ENCODE data around the gene TMEM132C.

The TMEM132C gene

DNA sequence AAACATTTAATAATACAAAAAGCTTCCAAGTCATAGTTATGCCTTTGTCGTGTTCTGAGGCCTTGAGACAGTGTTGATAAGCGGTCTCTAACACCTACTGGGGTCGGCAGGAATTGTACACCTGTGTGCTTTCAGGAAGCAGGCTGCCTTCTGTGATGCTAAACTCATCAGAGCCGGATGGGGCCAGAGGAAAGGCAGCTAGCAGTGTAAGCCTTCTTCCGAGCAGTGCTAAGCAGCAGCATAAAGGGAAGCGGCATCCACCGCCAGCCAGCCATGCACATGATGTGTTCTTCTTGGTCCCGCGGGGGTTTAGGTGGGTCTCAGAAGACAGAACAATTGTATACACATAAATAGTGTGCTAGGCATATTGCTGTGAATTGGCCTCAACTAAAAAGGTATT, 397.5 kb downstream of the TMEM132C start:
- no peak for DNase-seq (ENCODE audit: low read depth)

DNA sequence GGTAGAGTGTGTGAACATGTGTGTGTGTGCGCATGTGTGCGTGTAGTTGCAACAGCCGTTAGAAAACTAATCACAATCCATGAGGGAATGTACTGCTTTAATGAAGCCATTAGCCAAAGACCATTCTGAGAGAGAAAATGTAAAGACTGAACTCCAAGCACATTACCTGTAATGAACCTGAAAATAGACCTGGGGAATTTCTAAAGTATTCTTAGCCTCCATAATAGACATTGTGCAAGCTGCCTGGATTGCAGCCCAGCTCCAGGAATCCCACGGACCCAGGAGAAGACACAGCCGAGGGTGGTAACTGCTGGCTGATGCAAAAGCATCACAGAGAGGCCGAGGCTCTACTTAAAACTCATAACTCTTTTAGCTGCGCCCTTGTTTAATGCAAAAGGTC, 400.2 kb downstream of the TMEM132C start:
- DNase-seq (ENCODE audit: low read depth), result no peak

DNA sequence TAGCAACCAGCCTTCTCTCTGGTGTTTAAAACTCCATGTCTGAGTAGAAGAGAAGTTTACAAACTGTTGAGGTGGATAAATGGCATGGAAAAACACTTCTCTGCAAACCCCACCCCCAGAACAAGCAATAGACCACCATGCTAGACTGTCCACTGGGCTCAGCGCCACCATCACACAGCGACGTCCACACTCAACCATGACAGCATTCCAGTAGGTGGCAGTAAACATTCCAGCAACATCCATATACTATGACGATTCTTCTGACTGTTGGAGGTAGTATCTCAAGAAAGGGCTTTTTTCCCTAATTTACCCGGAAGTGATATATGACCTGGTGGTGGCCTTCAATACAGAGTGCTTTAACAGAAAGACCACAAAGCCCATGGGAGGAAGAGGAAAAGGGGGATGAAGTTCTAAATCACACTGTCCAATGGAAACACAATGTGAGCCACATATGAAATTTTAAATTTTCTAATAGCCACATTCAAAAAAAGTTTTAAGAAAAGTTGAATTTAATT, 404.6 kb downstream of the TMEM132C start:
- no peak for DNase-seq (ENCODE audit: low read depth)

DNA sequence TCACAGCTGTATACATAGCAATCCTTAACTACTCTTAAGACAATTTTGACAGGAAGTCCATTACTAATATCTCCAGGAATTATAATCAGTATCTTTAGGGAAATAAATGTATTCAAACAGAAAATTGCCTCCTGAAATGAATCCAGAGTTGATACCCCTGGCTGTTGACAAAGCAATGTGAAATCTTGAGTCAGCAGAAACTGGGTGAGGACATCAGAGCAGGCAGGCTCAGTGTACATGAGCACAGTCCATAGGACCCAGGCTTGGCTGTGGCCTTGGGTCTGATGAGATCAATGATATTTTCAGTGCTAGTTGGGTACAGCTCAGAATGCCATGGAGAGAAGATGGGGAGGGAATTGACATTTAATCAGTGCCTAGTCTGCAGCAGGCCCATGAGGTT, 405.5 kb downstream of the TMEM132C start:
- no peak for DNase-seq (ENCODE audit: low read depth)

DNA sequence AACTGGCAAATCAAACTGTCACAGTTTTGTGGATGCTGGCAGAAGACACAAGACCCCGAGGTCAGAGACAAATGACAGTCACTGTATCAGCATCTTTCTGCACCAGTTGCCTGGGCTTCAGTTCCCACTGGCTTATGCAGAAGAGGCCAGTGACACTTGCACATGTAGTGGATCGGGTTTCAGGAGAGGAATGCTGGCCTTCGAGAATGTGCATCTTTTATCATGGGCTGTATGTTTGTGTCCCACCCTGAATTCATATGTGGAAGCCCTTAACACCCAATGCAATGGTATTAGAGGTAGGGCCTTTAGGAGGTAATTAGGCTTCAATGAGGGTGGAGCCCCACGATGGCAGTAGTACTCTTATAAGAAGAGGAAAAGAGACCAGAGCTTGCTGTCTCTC, 405.9 kb downstream of the TMEM132C start:
- DNase-seq (ENCODE audit: low read depth), result no peak

DNA sequence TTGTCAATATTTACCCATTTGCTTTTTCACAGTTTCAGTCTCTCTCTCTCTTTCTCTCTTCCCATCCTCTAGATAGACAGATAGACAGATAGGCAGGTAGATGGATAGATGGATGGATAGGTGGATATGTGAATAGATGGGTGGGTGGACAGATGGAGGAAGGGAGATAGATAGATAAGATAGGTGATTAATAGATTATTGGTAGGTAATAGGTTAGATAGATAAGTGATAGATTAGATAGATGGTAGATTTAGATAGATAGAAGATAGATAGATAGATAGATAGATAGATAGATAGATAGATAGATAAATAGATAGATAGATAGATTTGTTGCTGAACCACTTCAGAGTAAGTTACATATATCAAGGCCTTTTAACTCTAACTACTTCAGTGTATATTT, 408.6 kb downstream of the TMEM132C start:
- no peak for DNase-seq (ENCODE audit: low read depth)

DNA sequence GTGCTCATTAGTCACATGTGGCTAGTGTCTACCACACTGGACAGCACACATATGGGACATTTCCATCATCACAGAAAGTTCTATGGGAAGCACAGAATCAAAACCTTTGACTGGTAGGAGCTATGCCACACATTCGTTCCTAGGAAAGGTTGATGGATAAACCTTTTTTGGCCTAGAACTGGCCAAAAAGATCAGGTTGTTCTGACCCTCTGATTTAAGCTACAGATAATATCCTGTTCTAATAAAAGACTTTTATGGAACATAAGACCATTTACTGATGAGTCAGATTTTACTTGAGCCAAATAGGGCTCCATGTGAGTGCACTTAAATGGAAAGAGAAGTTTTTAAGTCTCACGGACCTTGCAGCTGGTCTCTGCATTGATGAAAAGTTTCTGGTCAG, 413.6 kb downstream of the TMEM132C start:
- no peak for DNase-seq (ENCODE audit: low read depth)

DNA sequence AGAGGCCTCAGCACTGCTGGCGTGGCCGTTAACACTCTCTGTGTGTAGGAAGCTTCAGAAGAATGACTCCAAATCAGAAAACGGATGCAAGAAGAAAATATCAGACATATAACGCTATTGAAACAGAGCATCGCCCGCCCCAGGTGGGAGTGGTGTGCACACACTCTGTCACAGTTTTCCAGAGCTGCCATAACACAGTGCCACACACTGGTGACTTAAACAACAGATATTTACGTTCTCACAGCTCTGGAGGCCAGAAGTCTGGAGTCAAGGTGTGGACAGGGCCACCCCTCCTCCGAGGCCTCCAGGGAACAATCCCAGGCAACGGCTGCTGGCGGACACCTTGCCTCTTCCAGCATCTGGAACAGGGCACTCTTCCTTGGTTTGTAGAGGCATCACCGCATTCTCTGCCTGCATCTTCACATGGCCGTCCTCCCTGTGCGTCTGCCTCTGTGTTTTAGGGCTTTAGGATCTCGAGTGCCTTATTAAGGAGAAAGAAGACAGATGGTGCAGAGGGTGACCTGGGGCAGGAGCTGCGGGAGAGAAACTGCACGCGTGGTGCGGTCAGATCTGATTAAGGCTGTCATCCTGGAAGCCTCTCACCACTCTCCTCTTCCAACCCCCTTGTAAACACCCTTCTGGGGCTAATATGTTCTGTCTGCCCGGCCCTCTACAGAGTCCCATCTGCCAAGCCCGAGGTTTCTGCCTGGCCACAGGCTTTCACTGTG, 415.7 kb downstream of the TMEM132C start:
- DNase-seq (ENCODE audit: low read depth), result no peak

DNA sequence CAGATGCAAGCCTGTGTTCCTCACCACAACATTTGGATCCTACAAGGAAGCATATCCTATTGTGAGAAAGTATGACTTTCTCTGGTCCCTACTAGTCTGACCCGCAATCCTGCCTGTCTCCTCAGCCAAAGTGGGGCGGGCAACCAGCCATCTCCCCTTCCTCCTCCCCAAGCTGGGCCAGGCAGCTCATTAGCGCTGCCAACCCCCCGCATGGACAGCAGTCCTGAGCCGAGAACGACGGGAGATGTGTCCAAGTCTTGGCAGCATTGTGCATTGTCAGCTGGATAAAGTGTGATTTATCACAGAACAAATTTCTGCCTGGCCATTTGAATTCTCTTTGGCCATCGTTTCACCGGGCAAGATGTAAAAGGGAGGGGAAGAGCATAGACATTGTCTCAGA, 417.4 kb downstream of the TMEM132C start:
- DNase-seq (ENCODE audit: low read depth), result no peak

DNA sequence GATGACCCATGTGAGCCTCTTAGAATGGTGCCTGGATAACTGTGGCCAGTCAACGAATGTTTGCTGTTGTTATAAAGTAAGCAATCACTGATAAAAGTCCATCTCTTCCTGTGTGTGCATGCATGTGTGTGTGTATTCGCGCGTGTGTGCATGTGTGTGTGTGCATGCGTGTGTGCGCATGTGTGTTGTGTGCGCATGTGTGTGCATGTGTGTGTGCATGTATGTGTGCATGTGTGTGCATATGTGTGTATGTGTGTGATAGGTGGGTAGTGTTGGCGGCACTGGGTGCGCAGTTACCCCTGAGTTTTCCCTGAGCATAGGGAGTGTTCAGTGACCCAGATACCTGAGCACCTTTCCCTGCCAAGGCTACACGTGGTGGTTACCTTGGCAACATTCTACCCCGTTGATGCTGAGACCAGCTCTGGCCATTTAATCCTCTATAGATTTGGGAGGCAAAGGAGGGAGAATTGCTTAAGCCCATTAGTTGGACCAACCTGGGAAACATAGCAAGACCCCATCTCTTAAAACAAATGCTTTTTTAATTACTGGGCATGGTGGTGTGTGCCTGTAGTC, 419.0 kb downstream of the TMEM132C start:
- DNase-seq (ENCODE audit: low read depth), result no peak

DNA sequence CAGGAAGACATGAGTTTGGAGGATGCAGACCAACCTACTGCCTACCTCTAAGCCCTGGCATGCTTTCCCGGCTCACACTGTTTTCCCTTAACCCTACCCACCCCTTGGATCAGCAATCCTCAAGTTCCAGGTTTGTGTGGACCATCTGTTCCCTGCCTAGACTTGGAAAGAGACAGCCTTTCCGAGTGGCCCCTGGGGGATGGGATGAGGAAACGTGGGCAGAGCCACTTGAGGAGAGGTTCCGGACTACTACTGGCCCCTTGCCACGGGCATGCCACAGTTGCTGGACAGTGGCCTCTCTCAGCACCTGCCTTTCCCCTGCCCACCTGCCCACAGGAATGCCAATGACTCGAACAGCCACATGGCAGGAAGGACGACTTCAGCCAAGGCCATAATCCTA, 420.9 kb downstream of the TMEM132C start:
- no peak for DNase-seq (ENCODE audit: low read depth)

DNA sequence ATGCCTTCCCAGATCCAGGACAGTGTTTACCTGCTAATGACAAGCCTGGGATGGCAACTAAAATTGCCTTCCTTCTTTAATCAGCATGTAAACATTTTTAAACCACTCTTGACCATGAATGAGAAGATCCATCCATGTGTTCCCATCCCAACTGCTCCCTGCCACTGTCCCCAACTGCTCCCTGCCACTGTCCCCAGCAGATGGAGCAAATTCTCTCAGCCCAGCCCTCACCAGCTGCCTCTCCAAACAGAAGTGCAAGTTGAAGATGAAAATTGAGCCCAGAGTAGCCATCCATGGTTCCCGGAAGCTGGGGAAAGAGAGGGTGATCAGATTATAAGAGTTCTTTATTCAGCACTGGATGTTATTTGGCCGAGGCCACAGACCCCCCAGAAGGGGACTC, 423.7 kb downstream of the TMEM132C start:
- no peak for DNase-seq (ENCODE audit: low read depth)

DNA sequence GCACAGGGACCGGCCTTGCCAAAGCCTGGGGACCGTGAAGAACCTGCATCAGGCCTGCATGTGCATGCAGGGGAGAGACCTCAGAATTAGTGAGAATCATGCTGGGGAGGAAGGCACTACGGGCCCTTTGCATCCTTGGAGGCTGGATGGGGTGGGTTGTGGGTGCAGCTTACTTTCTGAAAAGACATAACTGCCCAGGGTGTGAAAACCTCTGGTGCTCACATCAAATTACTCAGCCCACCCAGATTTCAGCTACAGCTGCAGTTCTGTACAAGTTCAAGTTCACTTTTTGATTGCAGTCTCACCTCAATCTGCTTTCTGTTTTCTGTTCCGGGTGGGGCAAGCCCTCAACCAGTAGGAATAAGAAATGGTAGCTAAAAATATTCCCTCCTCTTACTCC, 426.1 kb downstream of the TMEM132C start:
- no peak for DNase-seq (ENCODE audit: low read depth)

DNA sequence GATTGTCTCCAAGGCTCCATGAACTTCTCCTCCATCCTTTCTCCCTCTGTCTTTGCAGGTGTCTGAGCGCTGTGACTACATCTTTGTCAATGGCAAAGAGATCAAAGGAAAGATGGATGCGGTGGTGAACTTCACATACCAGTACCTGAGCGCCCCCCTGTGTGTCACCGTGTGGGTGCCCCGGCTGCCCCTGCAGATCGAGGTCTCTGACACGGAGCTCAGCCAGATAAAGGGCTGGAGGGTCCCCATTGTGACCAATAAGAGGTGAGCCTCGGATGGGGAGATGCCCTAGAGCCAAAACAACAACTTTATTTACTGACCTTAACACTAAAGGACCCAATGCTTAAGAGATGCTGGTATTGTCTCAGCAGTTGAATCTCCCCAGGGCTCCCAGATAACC, 426.8 kb downstream of the TMEM132C start:
- DNase-seq (ENCODE audit: low read depth), result no peak

DNA sequence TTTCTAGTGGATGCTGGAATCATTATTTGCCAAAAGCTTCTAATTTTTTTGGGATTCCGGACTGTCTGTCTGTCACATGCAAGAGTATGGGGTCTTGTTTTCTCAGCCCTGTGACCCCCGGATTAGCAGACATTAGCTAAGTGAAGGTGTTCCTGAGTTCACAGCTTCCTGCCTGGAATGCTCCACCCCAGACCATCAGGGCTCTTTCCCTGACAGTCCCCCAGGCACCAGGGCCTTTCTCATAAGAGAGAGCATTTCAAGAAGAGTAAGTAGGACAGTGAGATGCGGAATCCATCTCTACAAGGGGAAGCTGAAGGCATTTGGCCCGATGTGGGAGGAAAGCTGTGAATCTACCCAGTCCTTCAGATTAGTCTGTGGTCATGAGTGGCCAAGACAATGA, 427.5 kb downstream of the TMEM132C start:
- DNase-seq (ENCODE audit: low read depth), result no peak

DNA sequence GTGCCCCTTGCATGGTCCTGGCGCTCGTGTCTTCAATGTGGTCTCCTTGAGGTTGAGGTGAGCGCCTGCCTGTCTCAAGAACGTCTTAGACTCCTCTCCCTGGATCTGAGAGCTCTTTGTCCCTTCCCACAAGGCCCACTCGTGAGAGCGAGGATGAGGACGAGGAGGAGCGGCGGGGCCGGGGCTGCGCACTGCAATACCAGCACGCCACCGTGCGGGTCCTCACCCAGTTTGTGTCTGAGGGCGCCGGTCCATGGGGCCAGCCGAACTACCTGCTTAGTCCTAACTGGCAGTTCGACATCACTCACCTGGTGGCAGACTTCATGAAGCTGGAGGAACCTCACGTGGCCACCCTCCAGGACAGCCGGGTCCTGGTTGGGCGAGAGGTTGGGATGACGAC, 428.7 kb downstream of the TMEM132C start:
- DNase-seq (ENCODE audit: low read depth), result no peak

DNA sequence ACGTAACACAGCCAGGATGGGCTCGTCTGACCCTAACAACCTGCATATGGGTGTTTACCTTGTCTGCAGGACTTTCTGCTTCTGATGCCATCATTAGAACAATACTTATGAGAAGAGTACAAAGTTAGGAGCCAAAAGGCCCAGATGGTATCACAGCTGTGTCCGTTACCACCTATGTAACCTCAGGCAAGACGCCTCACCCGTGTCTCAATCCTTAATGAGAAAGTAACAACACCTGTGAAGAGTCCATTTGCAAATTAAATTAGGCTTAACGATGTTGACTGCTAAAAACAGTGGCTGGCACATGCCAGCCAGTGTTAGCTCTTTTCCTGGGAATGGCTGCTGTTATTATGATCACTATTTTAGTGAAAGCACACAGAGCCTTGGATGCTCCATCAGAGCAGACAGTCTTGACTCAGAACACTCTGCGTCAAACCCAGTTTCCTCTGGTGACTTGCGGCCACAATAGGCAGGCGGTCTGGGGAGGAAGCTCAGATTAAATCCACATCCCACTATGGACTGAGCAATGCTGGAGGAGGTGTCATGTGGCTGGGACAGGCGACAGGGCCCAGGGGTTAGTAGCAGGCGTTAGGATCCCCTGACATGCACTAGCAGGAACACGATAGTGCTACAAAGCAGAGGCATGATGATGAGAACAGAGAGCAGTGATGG, 431.5 kb downstream of the TMEM132C start:
- DNase-seq (ENCODE audit: low read depth), result no peak

DNA sequence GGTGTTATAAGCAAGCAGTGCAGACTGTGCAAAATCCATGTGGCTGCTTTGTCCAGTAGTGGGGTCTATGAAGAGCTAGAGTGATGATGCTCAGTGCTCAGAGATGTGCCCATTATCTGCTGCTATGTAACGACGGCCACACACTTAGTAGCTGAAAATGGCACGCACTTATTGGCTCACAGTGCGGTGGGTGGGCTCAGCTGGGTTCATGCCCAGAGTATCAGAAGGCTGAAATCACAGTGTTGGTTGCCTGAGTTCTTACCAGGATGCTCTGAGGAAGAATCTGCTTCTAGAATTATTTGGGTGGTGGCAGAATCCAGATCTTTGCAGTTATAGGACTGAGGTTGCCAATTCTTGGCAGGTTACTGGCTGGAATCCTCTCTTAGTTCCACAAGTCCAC, 432.1 kb downstream of the TMEM132C start:
- DNase-seq (ENCODE audit: low read depth), result no peak

DNA sequence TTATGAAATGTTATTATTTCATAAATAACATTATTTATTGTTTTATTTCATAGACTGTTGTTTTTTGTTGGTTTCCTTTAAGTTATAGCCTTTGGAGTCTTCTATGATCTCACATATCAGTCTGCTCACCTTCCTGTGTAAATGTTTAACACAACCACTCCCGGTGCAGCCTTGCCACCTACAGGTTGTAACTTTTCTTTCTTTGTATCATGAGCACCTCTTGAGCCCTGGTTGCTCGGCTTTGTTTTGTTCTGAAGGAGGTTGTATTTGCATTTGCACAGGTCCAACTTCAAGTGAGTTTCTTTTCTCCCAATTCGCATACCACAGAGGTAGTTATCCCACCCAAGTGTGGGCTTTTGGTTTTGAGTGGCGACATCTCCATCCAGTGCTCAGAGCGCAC, 435.4 kb downstream of the TMEM132C start:
- no peak for DNase-seq (ENCODE audit: low read depth)

DNA sequence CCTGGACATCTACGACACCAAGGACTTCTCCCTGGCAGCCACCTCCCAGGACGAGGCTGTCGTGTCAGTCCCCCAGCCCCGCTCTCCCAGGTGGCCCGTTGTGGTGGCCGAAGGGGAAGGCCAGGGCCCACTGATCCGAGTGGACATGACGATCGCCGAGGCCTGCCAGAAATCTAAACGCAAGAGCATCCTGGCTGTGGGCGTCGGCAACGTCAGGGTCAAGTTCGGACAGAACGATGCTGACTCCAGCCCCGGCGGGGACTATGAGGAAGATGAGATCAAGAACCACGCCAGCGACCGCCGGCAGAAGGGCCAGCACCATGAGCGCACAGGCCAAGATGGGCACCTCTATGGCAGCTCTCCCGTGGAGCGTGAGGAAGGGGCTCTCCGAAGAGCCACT, 438.2 kb downstream of the TMEM132C start:
- no peak for DNase-seq (ENCODE audit: low read depth)

DNA sequence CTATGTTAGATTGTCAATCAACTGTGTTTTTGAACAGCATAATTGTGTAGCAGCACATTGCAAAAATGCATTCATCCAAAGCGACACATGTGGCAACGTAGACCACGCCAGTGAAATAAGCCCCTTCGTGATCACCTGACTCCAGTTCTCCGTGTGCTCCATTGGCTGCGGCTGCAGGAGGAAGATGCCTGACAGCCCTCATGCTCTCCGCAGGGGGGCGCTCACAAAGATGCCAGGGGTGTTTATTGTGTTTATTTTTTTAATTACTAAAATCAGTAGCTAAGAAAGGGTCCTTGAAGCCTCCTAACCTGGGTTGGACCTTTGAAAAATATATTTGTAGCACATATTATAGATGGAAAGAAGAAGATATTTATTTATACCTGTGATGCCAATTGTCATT, 440.5 kb downstream of the TMEM132C start:
- no peak for DNase-seq (ENCODE audit: low read depth)

DNA sequence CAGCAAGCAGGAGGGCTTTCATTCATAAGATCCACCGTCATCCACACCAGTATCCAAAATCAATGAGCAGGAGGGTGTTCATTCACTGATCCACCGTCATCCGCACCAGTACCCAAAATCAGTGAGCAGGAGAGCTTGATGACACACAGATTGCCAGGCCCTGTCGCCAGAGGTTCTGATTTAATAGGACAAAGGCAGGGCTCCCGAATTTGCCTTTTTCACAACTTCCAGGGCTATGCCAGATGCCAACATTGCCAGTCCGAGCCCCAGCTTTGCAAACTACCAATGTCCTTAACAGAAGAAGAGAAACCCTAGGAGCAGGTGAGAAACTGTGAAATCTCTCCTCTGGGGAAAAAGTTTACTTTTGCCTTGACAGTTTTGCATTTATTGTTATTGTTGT, 441.8 kb downstream of the TMEM132C start:
- DNase-seq (ENCODE audit: low read depth), result no peak

DNA sequence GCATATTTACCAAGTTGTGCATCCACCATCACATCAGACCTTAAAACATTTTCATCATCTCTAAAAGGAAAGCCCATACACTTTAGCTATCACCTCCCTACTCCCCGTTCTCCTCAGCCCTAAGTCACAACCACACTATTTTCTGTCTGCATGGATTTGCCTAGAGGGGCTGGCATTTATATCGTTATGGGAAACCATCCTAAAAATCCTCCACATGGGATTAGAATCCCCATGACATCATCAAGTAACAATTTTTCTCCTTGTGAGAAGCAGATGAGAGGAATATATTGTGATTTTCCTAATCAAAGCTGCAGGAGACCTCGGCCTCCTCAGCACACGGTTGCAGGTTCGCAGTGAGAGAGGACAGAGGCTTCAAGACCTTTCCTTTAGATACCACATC, 442.7 kb downstream of the TMEM132C start:
- DNase-seq (ENCODE audit: low read depth), result no peak

DNA sequence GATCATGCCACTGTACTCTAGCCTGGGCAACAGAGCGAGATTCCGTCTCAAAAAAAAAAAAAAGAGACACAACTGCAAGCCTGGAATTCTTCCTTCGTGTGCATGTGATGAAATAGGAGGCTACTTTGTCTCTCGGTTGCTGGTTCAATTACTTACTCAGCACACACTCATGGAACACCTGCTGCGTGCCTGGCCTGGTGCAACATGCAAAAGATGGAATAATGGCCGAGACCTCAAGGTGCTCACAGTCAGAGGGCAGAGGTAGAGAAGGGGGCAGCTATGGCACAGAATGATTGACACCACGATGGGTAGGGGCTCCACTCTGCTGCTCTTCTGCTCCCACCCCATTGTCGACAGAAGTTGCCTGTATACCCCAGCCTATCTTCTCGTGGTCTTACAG, 444.5 kb downstream of the TMEM132C start:
- no peak for DNase-seq (ENCODE audit: low read depth)
